MCF 10A (cell line): ENCODE data around the gene KAZN. TPM values are rescaled to one million over a fixed set of nuclear protein-coding genes. Genes with fewer than 3 reads are reported as not detected.
A peak's percentile ranks its signal among the peaks of the same experiment; 100 is the strongest.

Source experiments
- BruUV-seq: library from RNA; stranded (reverse); fragments of 400-500 nt; replicated peaks from 2 replicates; lab custom pipeline; 2021; lab: Mats Ljungman, UMichigan
- CTCF ChIA-PET: fragments of 300-600 bp; sonication (Branson Sonifier 250); formaldehyde crosslinking; extraction: SDS; loops from one replicate; lab custom pipeline; 2021; ENCODE audit warnings: antibody characterized with exemption, inconsistent platforms; lab: Yijun Ruan, JAX
- POLR2A ChIA-PET: fragments of 300-600, 350-650 bp; sonication (Branson Sonifier 250); formaldehyde crosslinking; extraction: SDS; loops from one replicate; lab custom pipeline; 2020; ENCODE audit warnings: antibody characterized with exemption, inconsistent platforms; lab: Yijun Ruan, JAX
- DNase-seq: peaks from one replicate; pipeline ENCODE4 v3.0.0-alpha.2; 2018; ENCODE audit not compliant: unreplicated experiment
- H3K27ac Mint-ChIP-seq: one replicate; pipeline ENCODE4 v1.8.0; 2022; ENCODE audit warnings: mild to moderate bottlenecking, low read depth, mixed read lengths; ENCODE audit not compliant: unreplicated experiment
- H3K27me3 Mint-ChIP-seq: one replicate; pipeline ENCODE4 v1.8.0; 2022; ENCODE audit warnings: mixed read lengths; ENCODE audit not compliant: insufficient read depth, unreplicated experiment
- H3K36me3 Mint-ChIP-seq: one replicate; pipeline ENCODE4 v1.8.0; 2022; ENCODE audit warnings: mild to moderate bottlenecking, moderate library complexity, mixed read lengths; ENCODE audit not compliant: insufficient read depth, unreplicated experiment
- H3K4me1 Mint-ChIP-seq: one replicate; pipeline ENCODE4 v1.8.0; 2022; ENCODE audit warnings: mixed read lengths; ENCODE audit not compliant: insufficient read depth, unreplicated experiment
- H3K4me3 Mint-ChIP-seq: one replicate; pipeline ENCODE4 v1.8.0; 2022; ENCODE audit warnings: mild to moderate bottlenecking, moderate library complexity, mixed read lengths; ENCODE audit not compliant: unreplicated experiment
- H3K9me3 Mint-ChIP-seq: one replicate; pipeline ENCODE4 v1.8.0; 2022; ENCODE audit warnings: mixed read lengths; ENCODE audit not compliant: unreplicated experiment
- intact Hi-C: fragments of 100-400 bp; cut with micrococcal nuclease; formaldehyde crosslinking; loops from 2 replicates; pipeline ENCODE4 v1.14.1; 2022
- total RNA-seq: library from RNA; stranded (reverse); gene quantifications from 2 replicates; pipeline ENCODE4 v1.2.3, GENCODE V29; 2022
- TF ChIP-seq, protein P1 (sequence below): fragments of 200-600 bp; IDR thresholded peaks from one replicate; pipeline ENCODE4 v1.8.0; 2022; ENCODE audit warnings: antibody characterized with exemption, mild to moderate bottlenecking; ENCODE audit not compliant: unreplicated experiment

The KAZN gene
- total RNA-seq, 1 experiment from 2014 or later = 3.3 TPM

DNA sequence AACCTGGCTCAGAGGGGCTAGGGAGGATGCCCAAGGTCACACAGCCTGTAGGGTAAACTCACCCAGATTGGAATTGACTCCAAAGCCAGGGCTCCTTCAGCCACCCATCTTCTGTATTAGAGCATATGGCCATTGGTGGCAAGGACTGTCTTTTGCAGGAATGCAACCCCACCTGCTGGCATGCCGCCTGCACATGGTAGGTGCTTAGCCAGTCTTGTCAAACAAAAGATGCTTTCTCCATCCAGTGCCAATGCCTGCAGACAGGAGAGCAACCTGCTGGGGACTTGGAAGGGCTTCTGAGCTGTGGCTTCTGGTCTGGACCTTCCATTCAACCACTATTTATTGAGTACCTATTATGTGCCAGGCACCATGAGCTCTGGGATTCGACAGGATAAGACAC, 459.8 kb downstream of the KAZN start:
- no peaks in the 10 kb centered on the region for H3K4me1 Mint-ChIP-seq
- H3K27ac Mint-ChIP-seq = no peak overlapping the region
- intact Hi-C loops = no loop called here
- POLR2A ChIA-PET = no interaction called here
- CTCF ChIA-PET = interaction anchor here (0.6 to 1.9 kb wide), 3 partner anchors 11 to 850 kb away, joined by 3 to 11 read pairs (median 5); no protein-coding TSS in a partner anchor
- H3K9me3 Mint-ChIP-seq = no peaks in the 10 kb centered on the region
- H3K4me3 Mint-ChIP-seq = no peak overlapping the region
- BruUV-seq = no TSS peak
- H3K27me3 Mint-ChIP-seq = no peaks in the 10 kb centered on the region
- DNase-seq = no peak
- H3K36me3 Mint-ChIP-seq = peaks cover 5% of the 10 kb centered on the region
- TF ChIP-seq, protein P1, sequence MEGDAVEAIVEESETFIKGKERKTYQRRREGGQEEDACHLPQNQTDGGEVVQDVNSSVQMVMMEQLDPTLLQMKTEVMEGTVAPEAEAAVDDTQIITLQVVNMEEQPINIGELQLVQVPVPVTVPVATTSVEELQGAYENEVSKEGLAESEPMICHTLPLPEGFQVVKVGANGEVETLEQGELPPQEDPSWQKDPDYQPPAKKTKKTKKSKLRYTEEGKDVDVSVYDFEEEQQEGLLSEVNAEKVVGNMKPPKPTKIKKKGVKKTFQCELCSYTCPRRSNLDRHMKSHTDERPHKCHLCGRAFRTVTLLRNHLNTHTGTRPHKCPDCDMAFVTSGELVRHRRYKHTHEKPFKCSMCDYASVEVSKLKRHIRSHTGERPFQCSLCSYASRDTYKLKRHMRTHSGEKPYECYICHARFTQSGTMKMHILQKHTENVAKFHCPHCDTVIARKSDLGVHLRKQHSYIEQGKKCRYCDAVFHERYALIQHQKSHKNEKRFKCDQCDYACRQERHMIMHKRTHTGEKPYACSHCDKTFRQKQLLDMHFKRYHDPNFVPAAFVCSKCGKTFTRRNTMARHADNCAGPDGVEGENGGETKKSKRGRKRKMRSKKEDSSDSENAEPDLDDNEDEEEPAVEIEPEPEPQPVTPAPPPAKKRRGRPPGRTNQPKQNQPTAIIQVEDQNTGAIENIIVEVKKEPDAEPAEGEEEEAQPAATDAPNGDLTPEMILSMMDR = no peak

DNA sequence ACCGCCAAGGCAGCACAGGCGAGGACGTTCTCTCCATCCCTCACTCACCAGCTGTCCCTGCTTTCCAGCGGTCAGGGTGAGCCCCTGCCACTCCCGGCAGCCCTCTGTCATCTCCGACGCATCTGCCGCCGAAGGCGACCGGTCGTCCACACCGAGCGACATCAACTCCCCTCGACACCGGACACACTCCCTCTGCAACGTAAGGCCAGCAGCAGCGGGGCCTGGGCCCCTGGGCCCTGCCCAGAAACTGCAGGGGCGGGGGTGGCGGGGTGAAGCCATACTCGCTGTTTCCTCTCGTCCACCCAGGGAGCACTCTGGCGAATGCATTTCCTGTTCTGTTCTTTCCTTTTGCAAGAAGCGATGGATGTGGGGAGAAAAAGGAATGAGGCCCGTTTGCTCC, 461.6 kb downstream of the KAZN start:
- intact Hi-C loops = no loop called here
- H3K4me1 Mint-ChIP-seq = no peaks in the 10 kb centered on the region
- no TSS peak for BruUV-seq
- TF ChIP-seq, protein P1 = no peak
- peaks cover 13% of the 10 kb centered on the region for H3K36me3 Mint-ChIP-seq
- CTCF ChIA-PET = interaction anchor here (0.7 kb wide), 1 partner anchor 68 kb away, joined by 3 read pairs; no protein-coding TSS in a partner anchor
- POLR2A ChIA-PET = no interaction called here
- H3K27me3 Mint-ChIP-seq = no peaks in the 10 kb centered on the region
- no peaks in the 10 kb centered on the region for H3K9me3 Mint-ChIP-seq
- H3K27ac Mint-ChIP-seq = no peak overlapping the region
- DNase-seq = no peak
- H3K4me3 Mint-ChIP-seq = no peak overlapping the region

DNA sequence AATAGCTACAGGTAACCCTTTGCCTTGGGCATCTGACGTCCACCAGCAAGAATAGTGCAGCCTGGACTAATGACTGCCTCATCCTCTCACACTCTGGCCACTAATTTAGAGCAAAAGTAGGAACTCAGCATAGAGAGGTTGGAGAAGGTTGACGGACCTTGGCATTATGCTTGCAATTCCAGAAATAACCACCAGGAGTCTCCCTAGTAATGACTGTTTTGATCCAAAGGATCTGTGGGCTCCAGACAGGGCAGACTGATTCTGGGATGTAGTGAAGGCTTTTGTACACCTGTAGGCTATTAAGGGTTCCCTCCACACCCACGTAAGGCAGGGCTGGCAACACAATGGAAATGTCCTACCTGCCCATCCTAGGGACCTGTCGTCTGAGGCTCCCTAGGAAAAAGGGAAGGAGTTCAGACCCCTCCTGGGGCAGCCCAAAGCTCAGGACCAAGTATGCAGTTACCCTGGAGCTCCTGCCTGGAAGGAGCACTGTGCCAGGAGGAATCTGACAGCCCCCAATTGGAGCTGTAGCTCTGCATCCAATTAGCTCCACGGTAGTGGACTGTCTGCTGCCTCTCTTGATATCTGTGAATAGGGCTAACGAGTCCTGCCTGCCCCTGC, 464.1 kb downstream of the KAZN start:
- CTCF ChIA-PET = interaction anchor here (0.5 to 1.7 kb wide), 6 partner anchors 11 to 1676 kb away, joined by 3 to 6 read pairs (median 3); no protein-coding TSS in a partner anchor

DNA sequence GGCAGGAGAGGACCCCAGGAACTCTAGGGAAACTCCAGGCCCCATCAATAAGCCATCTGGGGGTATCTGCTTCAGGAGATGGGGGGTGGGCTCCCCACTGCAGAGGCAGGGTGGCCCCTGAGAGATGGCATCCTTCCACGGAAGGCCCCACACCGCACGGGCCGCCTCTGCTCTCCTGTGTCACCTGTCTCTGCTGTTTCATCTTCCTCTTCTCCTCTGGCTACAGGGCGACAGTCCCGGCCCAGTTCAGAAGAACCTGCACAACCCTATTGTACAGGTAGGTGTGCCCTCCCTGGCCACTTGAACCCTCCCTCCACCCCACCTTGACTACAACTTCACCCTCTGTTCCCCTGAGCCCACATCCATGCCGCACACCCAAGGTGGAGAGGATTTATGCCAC, 464.9 kb downstream of the KAZN start:
- CTCF ChIA-PET = interaction anchor here (0.6 to 1.7 kb wide), 6 partner anchors 12 to 1253 kb away, joined by 3 to 6 read pairs (median 3); no protein-coding TSS in a partner anchor
- DNase-seq = no peak
- BruUV-seq = no TSS peak
- POLR2A ChIA-PET = no interaction called here
- no peak overlapping the region for H3K27ac Mint-ChIP-seq
- TF ChIP-seq, protein P1 = no peak
- no peaks in the 10 kb centered on the region for H3K4me1 Mint-ChIP-seq
- peaks cover 16% of the 10 kb centered on the region for H3K36me3 Mint-ChIP-seq
- no peaks in the 10 kb centered on the region for H3K9me3 Mint-ChIP-seq
- no peaks in the 10 kb centered on the region for H3K27me3 Mint-ChIP-seq
- intact Hi-C loops = no loop called here
- H3K4me3 Mint-ChIP-seq = no peak overlapping the region

More for the DNA sequence above, 464.1 kb downstream of the KAZN start:
- Mint-ChIP-seq H3K27ac (no peak overlapping the region), H3K36me3 (peaks cover 17% of the 10 kb centered on the region), H3K27me3 (no peaks in the 10 kb centered on the region), H3K9me3 (no peaks in the 10 kb centered on the region), H3K4me1 (no peaks in the 10 kb centered on the region), H3K4me3 (no peak overlapping the region)
- BruUV-seq = no TSS peak
- TF ChIP-seq, protein P1 = peak; percentile 55
- intact Hi-C loops = loop anchor here (1.0 kb wide), 1 partner anchor 38 kb away; no protein-coding TSS in a partner anchor
- DNase-seq = peak; percentile 24
- POLR2A ChIA-PET = no interaction called here
